ENCODE measurements around the gene ERMN. TPM values are rescaled to one million over a fixed set of nuclear protein-coding genes. Genes with fewer than 3 reads are reported as not detected.

ERMN gene
- total and polyA plus RNA-seq, 9 donors: 0.04 to 0.19 (median 0.10) TPM; not detected in 2

DNA sequence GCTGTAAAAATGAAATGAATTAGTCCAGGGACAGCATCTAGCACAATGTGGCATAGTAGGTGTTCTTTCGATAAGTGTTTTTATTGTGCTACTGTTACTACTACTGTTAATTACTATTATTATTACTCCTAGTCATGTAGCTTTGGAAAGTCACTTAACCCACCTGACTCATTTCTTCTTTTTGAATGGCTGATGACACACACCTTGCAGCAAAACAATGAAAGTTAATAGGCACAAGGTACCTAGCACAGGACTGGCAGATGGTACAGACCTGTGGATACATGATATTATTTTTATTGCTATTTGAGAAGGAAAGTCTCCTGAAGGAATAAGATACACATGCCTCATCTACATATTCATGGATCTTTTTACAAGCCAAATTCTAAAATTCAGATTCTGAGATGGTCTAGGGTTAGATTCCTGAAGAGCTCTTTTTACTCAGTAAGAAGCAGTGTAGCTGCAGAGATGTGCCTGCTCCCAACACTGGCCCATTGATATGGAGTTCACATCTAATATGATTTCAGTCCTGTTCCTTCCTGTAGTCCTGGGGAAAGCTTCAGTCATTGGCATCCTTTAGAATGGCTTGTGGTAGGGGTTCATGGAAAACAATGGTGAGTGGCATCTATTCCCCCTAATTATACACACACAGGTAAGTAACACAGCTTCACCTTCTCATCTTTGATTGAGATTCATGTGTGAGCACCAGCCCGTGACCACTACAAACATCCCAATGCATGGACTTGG, 7.9 kb upstream of the ERMN start:
- H3K4me3 ChIP-seq (ENCODE audit: low read length): no peak overlapping the region
- no peaks in the 10 kb centered on the region for H3K9me3 ChIP-seq (replicated peaks; ENCODE audit: control insufficient read depth, low read depth, low read length)
- H3K36me3 ChIP-seq (ENCODE audit: control insufficient read depth, insufficient read depth, low read length): no peaks in the 10 kb centered on the region
- no peaks in the 10 kb centered on the region for H3K4me1 ChIP-seq (ENCODE audit: control insufficient read depth, insufficient read depth, low read length)
- WGBS (ENCODE audit: insufficient coverage): no CpG with 5 or more reads among the region's 2 CpGs
- DNase-seq: no peak
- H3K27ac ChIP-seq (ENCODE audit: low read length): no peak overlapping the region
- H3K27me3 ChIP-seq (ENCODE audit: control insufficient read depth, insufficient read depth, low read length): no peaks in the 10 kb centered on the region

- no peak for DNase-seq
- H3K4me1 ChIP-seq (ENCODE audit: control insufficient read depth, insufficient read depth, low read length): peaks cover 6% of the 10 kb centered on the region
- H3K4me3 ChIP-seq (ENCODE audit: low read length): no peak overlapping the region
- 88% methylated on average over 4 of the region's 9 CpGs for WGBS (ENCODE audit: insufficient coverage)
- H3K27ac ChIP-seq (ENCODE audit: low read length): no peak overlapping the region
- no peaks in the 10 kb centered on the region for H3K9me3 ChIP-seq (replicated peaks; ENCODE audit: control insufficient read depth, low read depth, low read length)
- H3K27me3 ChIP-seq (ENCODE audit: control insufficient read depth, insufficient read depth, low read length): no peaks in the 10 kb centered on the region
- H3K36me3 ChIP-seq (ENCODE audit: control insufficient read depth, insufficient read depth, low read length): no peaks in the 10 kb centered on the region
Observed at GRCh38 chr2:157329524-157329923, 3.9 kb upstream of the ERMN start.

GRCh38 chr2:157327621-157328500, 2.2 kb upstream of the ERMN start:
- WGBS (ENCODE audit: insufficient coverage): 58% methylated on average over 5 of the region's 11 CpGs
- no peaks in the 10 kb centered on the region for H3K36me3 ChIP-seq (ENCODE audit: control insufficient read depth, insufficient read depth, low read length)
- no peak overlapping the region for H3K4me3 ChIP-seq (ENCODE audit: low read length)
- peak; percentile 82 for DNase-seq
- no peak overlapping the region for H3K27ac ChIP-seq (ENCODE audit: low read length)
- no peaks in the 10 kb centered on the region for H3K9me3 ChIP-seq (replicated peaks; ENCODE audit: control insufficient read depth, low read depth, low read length)
- H3K27me3 ChIP-seq (ENCODE audit: control insufficient read depth, insufficient read depth, low read length): no peaks in the 10 kb centered on the region
- peaks cover 6% of the 10 kb centered on the region for H3K4me1 ChIP-seq (ENCODE audit: control insufficient read depth, insufficient read depth, low read length)

- Histone ChIP-seq H3K27me3 (ENCODE audit: control insufficient read depth, insufficient read depth, low read length) (no peaks in the 10 kb centered on the region), H3K9me3 (replicated peaks; ENCODE audit: control insufficient read depth, low read depth, low read length) (no peaks in the 10 kb centered on the region), H3K36me3 (ENCODE audit: control insufficient read depth, insufficient read depth, low read length) (no peaks in the 10 kb centered on the region), H3K27ac (ENCODE audit: low read length) (no peak overlapping the region), H3K4me3 (ENCODE audit: low read length) (no peak overlapping the region), H3K4me1 (ENCODE audit: control insufficient read depth, insufficient read depth, low read length) (peaks cover 6% of the 10 kb centered on the region)
- DNase-seq: no peak
- no CpG with 5 or more reads among the region's 3 CpGs for WGBS (ENCODE audit: insufficient coverage)
Observed at GRCh38 chr2:157327200-157327599, 1.6 kb upstream of the ERMN start.

GRCh38 chr2:157326698-157327097, 1.1 kb upstream of the ERMN start:
- Histone ChIP-seq H3K27me3 (ENCODE audit: control insufficient read depth, insufficient read depth, low read length) (no peaks in the 10 kb centered on the region), H3K4me1 (ENCODE audit: control insufficient read depth, insufficient read depth, low read length) (peaks cover 6% of the 10 kb centered on the region), H3K4me3 (ENCODE audit: low read length) (no peak overlapping the region), H3K9me3 (replicated peaks; ENCODE audit: control insufficient read depth, low read depth, low read length) (no peaks in the 10 kb centered on the region), H3K27ac (ENCODE audit: low read length) (no peak overlapping the region), H3K36me3 (ENCODE audit: control insufficient read depth, insufficient read depth, low read length) (no peaks in the 10 kb centered on the region)
- 86% methylated on average over 1 of the region's 3 CpGs for WGBS (ENCODE audit: insufficient coverage)
- peak; percentile 57 for DNase-seq

DNA sequence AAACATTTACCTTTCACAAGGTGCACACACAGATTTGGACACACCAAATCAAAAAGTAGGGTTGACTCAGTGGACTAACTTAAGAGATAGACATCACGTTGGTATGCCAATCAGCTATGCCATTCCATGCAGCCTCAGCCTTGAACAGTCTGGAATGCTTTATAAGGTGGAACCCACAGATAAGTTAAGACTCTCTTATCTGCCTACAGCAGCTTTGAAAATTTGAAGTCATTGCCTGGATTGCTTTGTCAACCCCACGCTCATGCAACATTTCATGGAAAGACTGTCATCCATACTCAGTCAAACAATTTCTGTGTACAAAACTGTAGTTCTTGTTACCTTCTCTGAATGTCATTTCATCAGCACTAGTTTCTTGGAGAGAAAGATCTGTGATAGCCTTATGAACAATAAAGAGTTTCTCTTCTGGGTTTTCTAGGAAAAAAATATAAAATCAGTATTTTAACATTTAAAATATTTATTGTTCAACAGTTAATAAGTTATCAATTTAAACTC, 1.2 kb downstream of the ERMN start:
- no peaks in the 10 kb centered on the region for H3K9me3 ChIP-seq (replicated peaks; ENCODE audit: control insufficient read depth, low read depth, low read length)
- no peak overlapping the region for H3K27ac ChIP-seq (ENCODE audit: low read length)
- H3K27me3 ChIP-seq (ENCODE audit: control insufficient read depth, insufficient read depth, low read length): no peaks in the 10 kb centered on the region
- H3K4me3 ChIP-seq (ENCODE audit: low read length): no peak overlapping the region
- WGBS (ENCODE audit: insufficient coverage): no CpG with 5 or more reads among the region's 2 CpGs
- DNase-seq: no peak
- no peaks in the 10 kb centered on the region for H3K36me3 ChIP-seq (ENCODE audit: control insufficient read depth, insufficient read depth, low read length)
- H3K4me1 ChIP-seq (ENCODE audit: control insufficient read depth, insufficient read depth, low read length): peaks cover 6% of the 10 kb centered on the region

- H3K9me3 ChIP-seq (replicated peaks; ENCODE audit: control insufficient read depth, low read depth, low read length): no peaks in the 10 kb centered on the region
- H3K4me3 ChIP-seq (ENCODE audit: low read length): no peak overlapping the region
- H3K4me1 ChIP-seq (ENCODE audit: control insufficient read depth, insufficient read depth, low read length): peaks cover under 1% of the 10 kb centered on the region
- DNase-seq: no peak
- H3K36me3 ChIP-seq (ENCODE audit: control insufficient read depth, insufficient read depth, low read length): no peaks in the 10 kb centered on the region
- no peaks in the 10 kb centered on the region for H3K27me3 ChIP-seq (ENCODE audit: control insufficient read depth, insufficient read depth, low read length)
- H3K27ac ChIP-seq (ENCODE audit: low read length): no peak overlapping the region
- WGBS (ENCODE audit: insufficient coverage): no CpG with 5 or more reads among the region's 4 CpGs
Observed at GRCh38 chr2:157322432-157322831, 3.2 kb downstream of the ERMN start.

DNA sequence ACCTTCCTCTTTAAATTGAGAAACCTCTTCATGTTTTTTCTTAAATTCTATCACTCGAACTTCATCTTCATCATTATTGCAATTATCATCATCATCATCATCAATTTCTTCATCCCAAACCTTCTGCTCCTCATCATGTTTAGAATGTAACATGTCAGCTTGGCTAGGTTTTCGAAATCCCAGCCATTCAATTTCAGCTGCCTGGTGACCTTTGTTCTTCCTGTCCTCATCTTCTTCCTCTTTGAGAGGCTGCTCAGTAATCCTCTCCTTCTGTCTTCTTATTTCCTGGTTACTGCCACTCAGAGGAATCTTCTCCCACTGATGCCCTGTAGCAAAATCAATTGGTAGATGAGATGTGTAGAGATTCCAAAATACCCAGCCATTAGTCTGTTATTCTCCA, 4.2 kb downstream of the ERMN start:
- Histone ChIP-seq H3K27me3 (ENCODE audit: control insufficient read depth, insufficient read depth, low read length) (no peaks in the 10 kb centered on the region), H3K27ac (ENCODE audit: low read length) (no peak overlapping the region), H3K4me1 (ENCODE audit: control insufficient read depth, insufficient read depth, low read length) (no peaks in the 10 kb centered on the region), H3K4me3 (ENCODE audit: low read length) (no peak overlapping the region), H3K9me3 (replicated peaks; ENCODE audit: control insufficient read depth, low read depth, low read length) (no peaks in the 10 kb centered on the region), H3K36me3 (ENCODE audit: control insufficient read depth, insufficient read depth, low read length) (no peaks in the 10 kb centered on the region)
- no peak for DNase-seq
- WGBS (ENCODE audit: insufficient coverage): 56% methylated on average over 2 of the region's 2 CpGs

GRCh38 chr2:157320409-157320808, 5.2 kb downstream of the ERMN start:
- Histone ChIP-seq H3K4me1 (ENCODE audit: control insufficient read depth, insufficient read depth, low read length) (no peaks in the 10 kb centered on the region), H3K36me3 (ENCODE audit: control insufficient read depth, insufficient read depth, low read length) (no peaks in the 10 kb centered on the region), H3K27me3 (ENCODE audit: control insufficient read depth, insufficient read depth, low read length) (no peaks in the 10 kb centered on the region), H3K9me3 (replicated peaks; ENCODE audit: control insufficient read depth, low read depth, low read length) (no peaks in the 10 kb centered on the region), H3K27ac (ENCODE audit: low read length) (no peak overlapping the region), H3K4me3 (ENCODE audit: low read length) (no peak overlapping the region)
- no peak for DNase-seq

GRCh38 chr2:157319795-157320194, 5.8 kb downstream of the ERMN start:
- no peak overlapping the region for H3K27ac ChIP-seq (ENCODE audit: low read length)
- no peaks in the 10 kb centered on the region for H3K36me3 ChIP-seq (ENCODE audit: control insufficient read depth, insufficient read depth, low read length)
- WGBS (ENCODE audit: insufficient coverage): no CpG with 5 or more reads among the region's 2 CpGs
- no peaks in the 10 kb centered on the region for H3K4me1 ChIP-seq (ENCODE audit: control insufficient read depth, insufficient read depth, low read length)
- H3K4me3 ChIP-seq (ENCODE audit: low read length): no peak overlapping the region
- no peaks in the 10 kb centered on the region for H3K27me3 ChIP-seq (ENCODE audit: control insufficient read depth, insufficient read depth, low read length)
- H3K9me3 ChIP-seq (replicated peaks; ENCODE audit: control insufficient read depth, low read depth, low read length): no peaks in the 10 kb centered on the region
- no peak for DNase-seq
